ENCODE results near the gene HGF.

HGF gene

GRCh38 chr7:81761821-81762220 is 8.0 kb downstream of the HGF start:
- no peak for DNase-seq (ENCODE audit: low read depth in 1 of 2, low spot score in 1 of 2)
- no peak for TF ChIP-seq SPI1 (IDR thresholded peaks at IDR 0.05; ENCODE audit: borderline replicate concordance, low read depth)
- Histone ChIP-seq H3K27ac (replicated peaks) (no peak overlapping the region), H3K27me3 (ENCODE audit: insufficient read depth, poor library complexity, severe bottlenecking) (no peaks in the 10 kb centered on the region), H3K4me3 (replicated peaks; ENCODE audit: insufficient read depth, low read length) (no peak overlapping the region)

GRCh38 chr7:81761031-81761430 is 8.8 kb downstream of the HGF start:
- Histone ChIP-seq H3K27me3 (ENCODE audit: insufficient read depth, poor library complexity, severe bottlenecking) (no peaks in the 10 kb centered on the region), H3K4me3 (replicated peaks; ENCODE audit: insufficient read depth, low read length) (no peak overlapping the region), H3K27ac (replicated peaks) (no peak overlapping the region)
- no peak for DNase-seq (ENCODE audit: low read depth in 1 of 2, low spot score in 1 of 2)
- TF ChIP-seq SPI1 (IDR thresholded peaks at IDR 0.05; ENCODE audit: borderline replicate concordance, low read depth) (no peak), POLR2AphosphoS5 (IDR thresholded peaks at IDR 0.05; ENCODE audit: low read depth) (no peak), CTCF (IDR thresholded peaks at IDR 0.05; ENCODE audit: insufficient read depth, low read length) (no peak), GABPA (IDR thresholded peaks at IDR 0.05; ENCODE audit: low read depth) (no peak)
- TF ChIP-seq, protein P1, sequence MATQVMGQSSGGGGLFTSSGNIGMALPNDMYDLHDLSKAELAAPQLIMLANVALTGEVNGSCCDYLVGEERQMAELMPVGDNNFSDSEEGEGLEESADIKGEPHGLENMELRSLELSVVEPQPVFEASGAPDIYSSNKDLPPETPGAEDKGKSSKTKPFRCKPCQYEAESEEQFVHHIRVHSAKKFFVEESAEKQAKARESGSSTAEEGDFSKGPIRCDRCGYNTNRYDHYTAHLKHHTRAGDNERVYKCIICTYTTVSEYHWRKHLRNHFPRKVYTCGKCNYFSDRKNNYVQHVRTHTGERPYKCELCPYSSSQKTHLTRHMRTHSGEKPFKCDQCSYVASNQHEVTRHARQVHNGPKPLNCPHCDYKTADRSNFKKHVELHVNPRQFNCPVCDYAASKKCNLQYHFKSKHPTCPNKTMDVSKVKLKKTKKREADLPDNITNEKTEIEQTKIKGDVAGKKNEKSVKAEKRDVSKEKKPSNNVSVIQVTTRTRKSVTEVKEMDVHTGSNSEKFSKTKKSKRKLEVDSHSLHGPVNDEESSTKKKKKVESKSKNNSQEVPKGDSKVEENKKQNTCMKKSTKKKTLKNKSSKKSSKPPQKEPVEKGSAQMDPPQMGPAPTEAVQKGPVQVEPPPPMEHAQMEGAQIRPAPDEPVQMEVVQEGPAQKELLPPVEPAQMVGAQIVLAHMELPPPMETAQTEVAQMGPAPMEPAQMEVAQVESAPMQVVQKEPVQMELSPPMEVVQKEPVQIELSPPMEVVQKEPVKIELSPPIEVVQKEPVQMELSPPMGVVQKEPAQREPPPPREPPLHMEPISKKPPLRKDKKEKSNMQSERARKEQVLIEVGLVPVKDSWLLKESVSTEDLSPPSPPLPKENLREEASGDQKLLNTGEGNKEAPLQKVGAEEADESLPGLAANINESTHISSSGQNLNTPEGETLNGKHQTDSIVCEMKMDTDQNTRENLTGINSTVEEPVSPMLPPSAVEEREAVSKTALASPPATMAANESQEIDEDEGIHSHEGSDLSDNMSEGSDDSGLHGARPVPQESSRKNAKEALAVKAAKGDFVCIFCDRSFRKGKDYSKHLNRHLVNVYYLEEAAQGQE (IDR thresholded peaks at IDR 0.05; ENCODE audit: insufficient replicate concordance, low read depth), result no peak

GRCh38 chr7:81754918-81755696 is 14.7 kb downstream of the HGF start:
- H3K4me3 ChIP-seq (replicated peaks; ENCODE audit: insufficient read depth, low read length), result no peak overlapping the region
- TF ChIP-seq SPI1 (IDR thresholded peaks at IDR 0.05; ENCODE audit: borderline replicate concordance, low read depth) (no peak), CTCF (IDR thresholded peaks at IDR 0.05; ENCODE audit: insufficient read depth, low read length) (no peak), GABPA (IDR thresholded peaks at IDR 0.05; ENCODE audit: low read depth) (no peak), POLR2AphosphoS5 (IDR thresholded peaks at IDR 0.05; ENCODE audit: low read depth) (no peak)
- TF ChIP-seq, protein P1 (IDR thresholded peaks at IDR 0.05; ENCODE audit: insufficient replicate concordance, low read depth), result no peak
- no peaks in the 10 kb centered on the region for H3K27me3 ChIP-seq (ENCODE audit: insufficient read depth, poor library complexity, severe bottlenecking)
- no peak overlapping the region for H3K27ac ChIP-seq (replicated peaks)
- no peak for DNase-seq (ENCODE audit: low read depth in 1 of 2, low spot score in 1 of 2)

DNA sequence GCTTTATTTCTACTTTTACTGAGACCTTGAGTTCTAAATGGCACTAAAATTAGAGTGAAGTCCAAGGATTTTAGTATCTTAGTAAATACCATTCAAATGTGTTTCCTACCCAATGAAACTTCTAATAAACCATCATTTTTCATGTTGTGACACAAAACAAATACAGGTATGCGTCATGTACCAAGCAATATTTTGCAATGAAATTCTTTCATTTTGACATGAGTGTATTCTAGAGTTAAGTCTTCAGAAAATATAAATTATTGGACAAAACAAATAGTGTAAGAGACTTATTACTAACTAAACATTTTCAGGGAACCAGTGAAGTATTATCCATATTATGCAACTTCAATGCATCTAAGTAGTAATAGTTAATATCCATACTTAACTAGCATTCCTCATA is 16.5 kb downstream of the HGF start:
- H3K27ac ChIP-seq (replicated peaks), result no peak overlapping the region
- no peak overlapping the region for H3K4me3 ChIP-seq (replicated peaks; ENCODE audit: insufficient read depth, low read length)
- TF ChIP-seq CTCF (IDR thresholded peaks at IDR 0.05; ENCODE audit: insufficient read depth, low read length) (no peak), SPI1 (IDR thresholded peaks at IDR 0.05; ENCODE audit: borderline replicate concordance, low read depth) (no peak), GABPA (IDR thresholded peaks at IDR 0.05; ENCODE audit: low read depth) (no peak)
- TF ChIP-seq, protein P1 (IDR thresholded peaks at IDR 0.05; ENCODE audit: insufficient replicate concordance, low read depth), result no peak

More for the DNA sequence above, 16.5 kb downstream of the HGF start:
- DNase-seq (ENCODE audit: low read depth in 1 of 2, low spot score in 1 of 2), result no peak
- H3K27me3 ChIP-seq (ENCODE audit: insufficient read depth, poor library complexity, severe bottlenecking), result no peaks in the 10 kb centered on the region

Data from HL-60 (cell line).